NB4 (cell line): Measurements from ENCODE around the gene NFYC.

Source experiments
- DNase-seq: peaks from one replicate; pipeline ENCODE4 v3.0.0; 2010; ENCODE audit warnings: low read depth
- H3K4me3 ChIP-seq: one replicate; pipeline ENCODE4 v1.5.1; 2011; ENCODE audit warnings: mild to moderate bottlenecking, low read depth, low read length, moderate library complexity
- CTCF ChIP-seq: IDR thresholded peaks from one replicate; pipeline ENCODE4 v1.5.1; 2012; ENCODE audit warnings: low read depth, low read length
- MAX ChIP-seq: IDR thresholded peaks from 2 replicates; pipeline ENCODE4 v1.6.1; 2011; ENCODE audit warnings: low read depth, low read length
- MYC ChIP-seq: IDR thresholded peaks from 2 replicates; pipeline ENCODE4 v1.6.1; 2011; ENCODE audit warnings: low read depth, low read length
- POLR2A ChIP-seq: IDR thresholded peaks from 2 replicates; pipeline ENCODE4 v1.6.1; 2011; ENCODE audit warnings: mild to moderate bottlenecking; ENCODE audit not compliant: insufficient read length; ENCODE audit errors: extremely low read depth

NFYC gene

GRCh38 chr1:40784141-40784770 lies 92.8 kb downstream of the NFYC start:
- TF ChIP-seq MYC = no peak
- no peak for TF ChIP-seq MAX
- no peak for TF ChIP-seq POLR2A
- no peak overlapping the region for H3K4me3 ChIP-seq
- peak; percentile 29 for DNase-seq

GRCh38 chr1:40784771-40785151 lies 93.3 kb downstream of the NFYC start:
- no peak for DNase-seq
- no peak for TF ChIP-seq MAX
- no peak for TF ChIP-seq POLR2A
- no peak for TF ChIP-seq CTCF
- TF ChIP-seq MYC = no peak
- no peak overlapping the region for H3K4me3 ChIP-seq

GRCh38 chr1:40785446-40785845 lies 93.9 kb downstream of the NFYC start:
- H3K4me3 ChIP-seq = no peak overlapping the region
- no peak for DNase-seq
- TF ChIP-seq MAX (no peak), MYC (no peak), POLR2A (no peak), CTCF (no peak)

- H3K4me3 ChIP-seq = no peak overlapping the region
- TF ChIP-seq CTCF (no peak), POLR2A (no peak), MAX (no peak), MYC (no peak)
- no peak for DNase-seq
Observed at GRCh38 chr1:40786171-40786994, 94.9 kb downstream of the NFYC start.

- no peak overlapping the region for H3K4me3 ChIP-seq
- no peak for DNase-seq
- TF ChIP-seq MAX = no peak
- no peak for TF ChIP-seq POLR2A
- no peak for TF ChIP-seq CTCF
- no peak for TF ChIP-seq MYC
Observed at GRCh38 chr1:40786995-40787705, 95.6 kb downstream of the NFYC start.
